Activated CD8-positive, alpha-beta memory T cell treated with anti-CD3 and anti-CD28 coated beads for 24 hours (primary cell): Measurements from ENCODE around the gene RABEP1.

Source experiments
- DNase-seq: peaks from one replicate; pipeline ENCODE4 v3.0.0-alpha.2; 2020

RABEP1 gene

GRCh38 chr17:5282642-5283217 is 646 bp downstream of the RABEP1 start:
- peak; percentile 73 for DNase-seq

GRCh38 chr17:5283571-5284315 is 1.7 kb downstream of the RABEP1 start:
- no peak for DNase-seq

GRCh38 chr17:5284681-5285080 is 2.6 kb downstream of the RABEP1 start:
- DNase-seq = no peak

- no peak for DNase-seq
Observed at GRCh38 chr17:5286846-5287245, 4.8 kb downstream of the RABEP1 start.

GRCh38 chr17:5291683-5292350 is 9.7 kb downstream of the RABEP1 start:
- DNase-seq = no peak

GRCh38 chr17:5297245-5297644 is 15.2 kb downstream of the RABEP1 start:
- no peak for DNase-seq

- DNase-seq = no peak
Observed at GRCh38 chr17:5299383-5299782, 17.3 kb downstream of the RABEP1 start.

GRCh38 chr17:5304636-5305035 is 22.6 kb downstream of the RABEP1 start:
- DNase-seq = no peak

- DNase-seq = no peak
Observed at GRCh38 chr17:5309851-5310250, 27.8 kb downstream of the RABEP1 start.

GRCh38 chr17:5325851-5326250 is 43.8 kb downstream of the RABEP1 start:
- no peak for DNase-seq

GRCh38 chr17:5329784-5330557 is 47.9 kb downstream of the RABEP1 start:
- no peak for DNase-seq

- DNase-seq = no peak
Observed at GRCh38 chr17:5330981-5331380, 48.9 kb downstream of the RABEP1 start.

- no peak for DNase-seq
Observed at GRCh38 chr17:5331506-5331905, 49.4 kb downstream of the RABEP1 start.

- no peak for DNase-seq
Observed at GRCh38 chr17:5344914-5345313, 62.8 kb downstream of the RABEP1 start.

GRCh38 chr17:5352681-5353289 is 70.7 kb downstream of the RABEP1 start:
- DNase-seq = no peak

- no peak for DNase-seq
Observed at GRCh38 chr17:5354310-5354709, 72.2 kb downstream of the RABEP1 start.

GRCh38 chr17:5354886-5355415 is 72.9 kb downstream of the RABEP1 start:
- DNase-seq = no peak

- no peak for DNase-seq
Observed at GRCh38 chr17:5355421-5356129, 73.5 kb downstream of the RABEP1 start.

- no peak for DNase-seq
Observed at GRCh38 chr17:5361426-5361825, 79.3 kb downstream of the RABEP1 start.

- no peak for DNase-seq
Observed at GRCh38 chr17:5362162-5362811, 80.2 kb downstream of the RABEP1 start.

GRCh38 chr17:5364156-5364555 is 82.1 kb downstream of the RABEP1 start:
- no peak for DNase-seq

GRCh38 chr17:5364696-5365095 is 82.6 kb downstream of the RABEP1 start:
- DNase-seq = no peak
